Small intestine (tissue), 7 donors: ENCODE measurements around the gene IFNA6. TPM values are rescaled to one million over a fixed set of nuclear protein-coding genes. Genes with fewer than 3 reads are reported as not detected.

ENCODE experiments used
- DNase-seq, 2 donors: peaks; one replicate each; pipeline versions ENCODE4 v3.0.0 to v3.0.0-alpha.2; 2013
- FAIRE-seq: peaks from 2 replicates; lab custom pipeline; 2012; peaks lifted over from hg19 to GRCh38; lab: Jason Lieb, UNC
- H3K27ac ChIP-seq, 3 donors: one replicate each; pipeline ENCODE4 v1.5.1; 2013; ENCODE audit warnings: low read length in 2 of 3, mild to moderate bottlenecking in 2 of 3, control low read depth in 1 of 3, inconsistent platforms in 1 of 3, low read depth in 1 of 3, moderate library complexity in 1 of 3
- H3K27me3 ChIP-seq, 3 donors: one replicate each; pipeline ENCODE4 v1.6.1; 2013; ENCODE audit warnings: low read length in 3 of 3, inconsistent platforms in 1 of 3; ENCODE audit not compliant: control insufficient read depth in 3 of 3, insufficient read depth in 3 of 3
- H3K36me3 ChIP-seq, 3 donors: one replicate each; pipeline ENCODE4 v1.6.1; 2013; ENCODE audit warnings: low read length in 3 of 3, inconsistent platforms in 1 of 3, low read depth in 1 of 3, mild to moderate bottlenecking in 1 of 3, moderate library complexity in 1 of 3; ENCODE audit not compliant: control insufficient read depth in 3 of 3, insufficient read depth in 2 of 3
- H3K4me1 ChIP-seq, 3 donors: one replicate each; pipeline ENCODE4 v1.6.1; 2013; ENCODE audit warnings: low read length in 2 of 3, inconsistent platforms in 1 of 3, low read depth in 1 of 3, mild to moderate bottlenecking in 1 of 3, moderate library complexity in 1 of 3; ENCODE audit not compliant: control insufficient read depth in 3 of 3, insufficient read depth in 2 of 3
- H3K4me3 ChIP-seq, 3 donors: one replicate each; pipeline ENCODE4 v1.5.1; 2013; ENCODE audit warnings: low read length in 3 of 3, control low read depth in 1 of 3, inconsistent platforms in 1 of 3, low read depth in 1 of 3, mild to moderate bottlenecking in 1 of 3, moderate library complexity in 1 of 3
- H3K9me3 ChIP-seq, 2 donors: one replicate each; pipeline ENCODE4 v1.6.1; 2013; ENCODE audit warnings: low read depth in 1 of 2, low read length in 1 of 2; ENCODE audit not compliant: control insufficient read depth in 2 of 2, insufficient read depth in 1 of 2
- WGBS, 3 donors: extraction: QIAGEN DNeasy Blood & Tissue Kit; methylation state at CpG; one replicate each; pipeline ENCODE4 v1.1.7; 2013; 5-methylcytosine and 5-hydroxymethylcytosine counted together
- polyA plus RNA-seq, 4 donors: library from polyadenylated mRNA; stranded (reverse) in 3 of 4; unstranded in 1 of 4; fragments of 200-250 nt in 3 of 4; fragments of 120-200 nt in 1 of 4; gene quantifications; one replicate each; pipeline versions ENCODE4 v1.2.1 to v1.2.3, GENCODE V29; 2013
- donor health status: healthy with polysubstance abuse.
- donor health status: control.
- donor health status: control.
- donor health status: Bipolar disorder and iron deficiency.
- donor health status: healthy.

The IFNA6 gene
- polyA plus RNA-seq, 4 donors, result not detected

DNA sequence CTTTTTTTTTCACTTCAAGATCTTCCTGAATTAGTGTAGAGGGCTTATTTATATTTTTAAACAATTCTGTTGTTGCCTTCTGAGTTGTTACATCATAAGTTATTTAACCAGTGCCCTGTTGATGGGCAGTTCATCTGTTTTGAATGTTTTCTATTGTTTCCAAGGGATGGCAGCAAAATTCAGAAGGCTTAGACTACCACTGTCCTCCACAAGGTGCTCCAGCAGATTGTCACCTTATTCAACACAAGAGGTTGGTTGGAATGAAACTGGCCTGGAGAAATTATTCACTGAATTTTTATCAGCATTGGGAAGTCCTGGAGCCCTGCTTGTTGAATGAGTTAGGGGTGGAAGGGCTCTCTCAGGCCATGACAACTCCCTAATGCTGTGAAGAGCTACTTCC lies 14.2 kb downstream of the IFNA6 start:
- no peaks in the 10 kb centered on the region for H3K9me3 ChIP-seq
- DNase-seq (no peak), FAIRE-seq (no peak)
- no peak overlapping the region for H3K27ac ChIP-seq
- peaks cover 4 to 10% (median 6%) of the 10 kb centered on the region in 3 donors for H3K4me1 ChIP-seq
- H3K4me3 ChIP-seq, result no peak overlapping the region
- peaks cover 0 to 4% (median 3%) of the 10 kb centered on the region in 3 donors for H3K27me3 ChIP-seq
- H3K36me3 ChIP-seq, result no peaks in the 10 kb centered on the region

DNA sequence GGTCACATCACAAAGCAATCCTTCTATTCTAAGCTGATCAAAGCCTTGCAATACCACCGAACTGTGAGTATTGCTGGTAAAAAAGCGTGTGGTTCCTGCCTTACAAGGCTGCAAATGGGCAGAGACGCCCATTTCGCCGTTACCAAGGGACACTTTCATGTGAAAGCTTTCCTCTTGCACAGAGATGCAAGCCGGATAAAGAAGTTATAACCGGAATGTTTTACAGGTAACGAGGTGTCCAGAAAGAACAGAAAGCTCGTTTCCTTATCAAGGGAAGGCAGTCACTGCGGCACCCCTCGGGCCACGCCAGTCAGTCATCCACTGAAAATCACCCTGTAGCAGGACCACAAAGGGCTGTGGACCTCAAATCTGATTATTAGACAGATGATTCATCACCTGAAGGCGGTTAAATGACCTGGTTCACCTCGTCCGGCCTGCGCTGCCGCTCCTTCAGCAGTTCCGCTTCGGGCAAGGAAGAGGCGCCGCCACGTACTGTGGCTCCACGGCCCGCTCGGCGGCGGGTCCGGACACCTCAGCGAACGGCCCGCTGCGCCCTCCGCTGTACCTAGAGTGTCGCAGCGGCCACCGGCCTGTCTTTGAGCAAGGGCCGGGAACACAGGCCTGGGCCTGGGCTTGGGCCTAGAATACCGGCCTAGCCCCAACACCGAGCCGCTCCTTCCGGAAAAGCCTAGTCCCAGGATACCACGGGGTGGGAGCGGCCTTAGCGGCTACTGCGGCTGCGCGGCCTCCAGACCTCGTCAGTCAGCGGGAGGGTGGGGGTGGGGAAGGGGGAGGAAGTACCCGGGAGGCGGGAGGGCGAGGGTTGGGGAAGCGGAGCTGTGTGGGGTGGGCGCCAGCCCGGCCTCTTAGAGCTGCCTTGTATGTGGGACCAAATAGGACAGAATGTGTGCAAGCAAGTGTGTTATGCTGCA lies 15.7 kb downstream of the IFNA6 start, which contains the start of gene KLHL9:
Gene KLHL9 (minus strand): TSS at position 704 of the 932 bp plus-strand sequence. CDS start 545 bp downstream, at position 159.
- H3K27ac ChIP-seq, result peak within 1 kb of the TSS; percentile 95 to 99 (median 98)
- 0% methylated on average over 55 of the region's 55 CpGs for WGBS, 3 donors
- H3K4me3 ChIP-seq, result peak within 1 kb of the TSS; percentile 72 to 88 (median 84)
- peak; percentile 94 to 98 for DNase-seq
- FAIRE-seq, result no peak
- no peaks in the 10 kb centered on the region for H3K9me3 ChIP-seq
- peaks cover 0 to 2% (median 0%) of the 10 kb centered on the region in 3 donors for H3K36me3 ChIP-seq
- H3K27me3 ChIP-seq, result peaks cover 0 to 3% (median 1%) of the 10 kb centered on the region in 3 donors
- peaks cover 4 to 12% (median 6%) of the 10 kb centered on the region in 3 donors for H3K4me1 ChIP-seq

- peaks cover 0 to 2% (median 0%) of the 10 kb centered on the region in 3 donors for H3K36me3 ChIP-seq
- WGBS, 3 donors, result 95 to 96% (median 96%) methylated on average over 2 of the region's 2 CpGs
- DNase-seq (no peak), FAIRE-seq (no peak)
- H3K4me1 ChIP-seq, result peaks cover 4 to 12% (median 6%) of the 10 kb centered on the region in 3 donors
- H3K27ac ChIP-seq, result no peak overlapping the region
- H3K9me3 ChIP-seq, result no peaks in the 10 kb centered on the region
- H3K4me3 ChIP-seq, result peak overlapping the region in 1 of 3 donors; percentile 7
- no peaks in the 10 kb centered on the region for H3K27me3 ChIP-seq
These were observed 17.5 kb downstream of the IFNA6 start for GRCh38 chr9:21333226-21333625.

DNA sequence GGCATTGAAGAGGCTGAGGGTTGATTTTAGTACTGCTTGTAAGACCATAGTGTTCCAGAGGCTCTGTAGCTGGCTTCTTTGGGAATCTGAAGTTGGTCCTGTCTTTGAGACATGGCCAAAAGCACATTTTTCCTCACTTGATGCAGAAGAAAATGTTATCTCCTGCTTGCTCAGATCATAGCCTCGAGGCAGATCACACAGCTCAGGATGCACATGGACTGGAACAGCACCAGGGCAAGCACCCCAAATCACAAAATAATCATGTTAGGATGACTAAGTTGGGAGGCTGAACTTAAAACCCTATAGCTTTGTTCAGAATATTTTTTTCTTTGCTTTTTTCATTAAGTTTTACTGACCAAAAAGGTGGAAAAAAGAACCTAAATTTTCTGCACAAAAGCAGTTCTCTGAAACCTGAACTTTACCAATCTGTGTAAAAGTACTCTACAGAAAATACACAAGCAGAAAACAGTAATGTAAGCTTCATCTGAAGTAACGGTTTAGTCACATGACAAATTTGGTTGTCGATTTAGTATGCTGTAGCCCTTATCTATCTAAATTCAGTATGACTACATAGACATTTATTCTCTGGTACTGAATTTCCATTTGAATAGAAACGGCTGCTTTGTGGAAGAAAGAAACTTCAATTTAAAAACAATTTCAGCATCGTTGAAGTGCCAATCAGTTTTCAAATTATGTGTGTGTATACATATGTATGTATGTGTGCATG lies 18.8 kb downstream of the IFNA6 start:
- FAIRE-seq (no peak), DNase-seq (peak in 1 of 2 donors; percentile 5)
- WGBS, 3 donors, result 48 to 51% (median 50%) methylated on average over 5 of the region's 5 CpGs
- H3K4me1 ChIP-seq, result peaks cover 4 to 12% (median 6%) of the 10 kb centered on the region in 3 donors
- no peak overlapping the region for H3K4me3 ChIP-seq
- peaks cover 0 to 2% (median 0%) of the 10 kb centered on the region in 3 donors for H3K36me3 ChIP-seq
- no peaks in the 10 kb centered on the region for H3K9me3 ChIP-seq
- H3K27ac ChIP-seq, result no peak overlapping the region
- H3K27me3 ChIP-seq, result no peaks in the 10 kb centered on the region

- peak; percentile 84 for FAIRE-seq
These were observed 24.1 kb downstream of the IFNA6 start for GRCh38 chr9:21326526-21327139.

GRCh38 chr9:21324047-21324446 lies 26.6 kb downstream of the IFNA6 start:
- Histone ChIP-seq H3K4me3 (no peak overlapping the region), H3K27me3 (no peaks in the 10 kb centered on the region), H3K27ac (no peak overlapping the region), H3K36me3 (peaks cover 2 to 6% (median 4%) of the 10 kb centered on the region in 3 donors), H3K9me3 (no peaks in the 10 kb centered on the region), H3K4me1 (no peaks in the 10 kb centered on the region)
- WGBS, 3 donors, result 85 to 90% (median 90%) methylated on average over 4 of the region's 4 CpGs
- FAIRE-seq (no peak), DNase-seq (no peak)

More at GRCh38 chr9:21326526-21327139, 24.1 kb downstream of the IFNA6 start:
- peak; percentile 40 to 58 for DNase-seq
- peaks cover 0 to 2% (median 0%) of the 10 kb centered on the region in 3 donors for H3K4me1 ChIP-seq
- WGBS, 3 donors, result 31 to 37% (median 35%) methylated on average over 2 of the region's 2 CpGs
- H3K36me3 ChIP-seq, result peaks cover 2 to 5% (median 4%) of the 10 kb centered on the region in 3 donors
- no peaks in the 10 kb centered on the region for H3K9me3 ChIP-seq
- no peak overlapping the region for H3K27ac ChIP-seq
- no peak overlapping the region for H3K4me3 ChIP-seq
- no peaks in the 10 kb centered on the region for H3K27me3 ChIP-seq

GRCh38 chr9:21322911-21323461 lies 27.7 kb downstream of the IFNA6 start:
- Histone ChIP-seq H3K4me3 (no peak overlapping the region), H3K36me3 (peaks cover 2 to 6% (median 4%) of the 10 kb centered on the region in 3 donors), H3K9me3 (no peaks in the 10 kb centered on the region), H3K27me3 (no peaks in the 10 kb centered on the region), H3K4me1 (no peaks in the 10 kb centered on the region), H3K27ac (no peak overlapping the region)
- no peak for FAIRE-seq
- 91 to 93% (median 92%) methylated on average over 5 of the region's 5 CpGs for WGBS, 3 donors
- no peak for DNase-seq
